PC-3 (cell line): Measurements from ENCODE around the gene EPB41L2.

Experiments
- CTCF ChIP-seq: fragments of 300-600 bp; sonication (generic); conservative IDR thresholded peaks from 2 replicates; pipeline ENCODE4 v1.5.1; 2017; ENCODE audit warnings: antibody characterized with exemption, low read depth, mild to moderate bottlenecking, low read length
- EZH2 ChIP-seq: fragments of 300-600 bp; sonication (generic); IDR thresholded peaks from one replicate; pipeline ENCODE4 v1.6.1; 2017; ENCODE audit warnings: antibody characterized with exemption, mild to moderate bottlenecking, low read length; ENCODE audit not compliant: unreplicated experiment
- EZH2phosphoT487 ChIP-seq: fragments of 300-600 bp; sonication (generic); IDR thresholded peaks from 2 replicates; pipeline ENCODE4 v1.6.1; 2018; ENCODE audit warnings: mild to moderate bottlenecking, antibody characterized with exemption, low read length, borderline replicate concordance

GRCh38 chr6:130900913-130901312, 162.1 kb downstream of the EPB41L2 start:
- no peak for TF ChIP-seq CTCF
- no peak for TF ChIP-seq EZH2
- TF ChIP-seq EZH2phosphoT487, result no peak
